Putamen (tissue), 1 donor: ENCODE results near the gene MAD1L1.

Source experiments
- DNase-seq: peaks from one replicate; pipeline ENCODE4 v3.0.0-alpha.2; 2016; ENCODE audit warnings: low spot score

MAD1L1 gene

GRCh38 chr7:1914321-1914720 lies 318.4 kb downstream of the MAD1L1 start:
- no peak for DNase-seq

GRCh38 chr7:1913466-1914282 lies 319.1 kb downstream of the MAD1L1 start:
- no peak for DNase-seq

DNA sequence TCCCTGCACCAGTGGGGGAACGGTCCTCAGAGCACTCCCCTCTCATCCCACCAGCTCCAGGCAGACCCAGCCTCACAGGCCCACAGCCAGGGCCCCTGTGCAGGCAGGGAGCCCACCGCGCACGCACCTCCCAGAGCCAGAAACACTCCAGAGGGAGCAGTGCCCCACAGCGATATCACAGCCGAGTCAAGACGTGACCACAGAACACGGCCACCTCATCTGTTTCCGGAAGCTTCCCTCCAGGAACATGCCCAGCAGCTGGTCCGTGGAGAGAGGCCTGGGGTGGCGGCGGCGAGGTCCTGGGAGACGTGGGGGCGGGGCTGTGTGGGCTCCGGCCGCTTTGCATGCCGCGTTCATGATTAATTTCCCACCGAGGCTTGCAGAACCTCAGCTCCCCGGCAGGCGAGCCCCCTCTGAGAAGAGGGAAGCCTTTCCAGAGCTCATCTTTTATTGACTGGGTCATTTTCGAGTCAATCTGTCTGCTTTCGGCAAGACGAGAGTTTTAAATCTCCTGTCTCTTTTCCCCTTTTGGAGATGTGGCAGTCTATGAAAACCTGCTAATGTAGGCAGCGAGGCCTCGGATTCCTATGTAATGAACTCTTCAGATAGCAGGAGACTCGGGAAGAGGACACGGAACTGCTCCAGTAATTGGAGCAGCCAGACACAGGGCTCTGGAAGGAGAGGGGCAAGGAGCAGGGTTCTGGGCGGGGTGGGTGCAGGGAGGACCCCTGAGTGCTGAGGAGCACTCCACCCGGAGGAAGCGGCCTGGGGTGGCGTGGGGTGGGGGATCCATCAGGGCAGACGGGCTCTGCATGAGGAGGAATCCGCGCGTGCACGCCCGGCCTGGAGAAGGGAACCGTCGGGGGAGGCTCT lies 319.9 kb downstream of the MAD1L1 start:
- DNase-seq: no peak

DNA sequence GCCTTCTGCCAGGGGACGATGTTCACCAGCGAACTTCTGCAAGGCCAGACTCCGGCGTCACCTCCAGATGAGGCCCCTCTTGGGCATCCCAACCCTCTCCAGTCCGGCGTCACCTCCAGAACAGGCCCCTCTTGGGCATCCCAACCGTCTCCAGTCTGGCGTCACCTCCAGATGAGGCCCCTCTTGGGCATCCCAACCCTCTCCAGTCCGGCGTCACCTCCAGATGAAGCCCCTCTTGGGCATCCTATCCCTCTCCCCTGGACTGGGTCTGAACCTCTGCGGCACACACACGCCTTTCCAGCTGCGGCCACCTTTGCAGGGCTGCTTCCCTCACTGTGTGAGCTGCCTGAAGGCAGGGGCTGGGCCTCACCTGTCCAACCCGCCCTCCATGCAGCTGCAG lies 321.2 kb downstream of the MAD1L1 start:
- no peak for DNase-seq

DNA sequence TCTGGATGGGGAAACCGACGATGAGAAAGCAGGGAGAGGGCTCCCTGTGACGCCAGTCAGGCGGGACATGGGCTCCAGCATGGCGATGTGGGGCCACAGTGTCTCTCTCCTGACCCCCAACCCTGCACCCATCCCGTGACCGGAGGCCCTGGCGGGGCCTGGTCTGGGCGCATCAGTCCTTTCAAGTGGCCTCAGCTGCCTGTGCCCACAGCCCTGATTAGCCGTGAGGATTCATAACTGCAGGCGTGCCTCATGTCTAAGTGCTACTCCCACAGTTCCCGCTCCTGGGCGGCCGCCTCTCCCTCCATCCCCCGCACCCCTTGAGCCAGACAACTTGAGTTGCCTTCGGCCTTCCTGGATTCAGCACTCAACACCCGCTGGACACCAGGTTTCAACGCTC lies 321.9 kb downstream of the MAD1L1 start:
- DNase-seq: no peak

GRCh38 chr7:1910081-1910685 lies 322.6 kb downstream of the MAD1L1 start:
- DNase-seq: no peak

DNA sequence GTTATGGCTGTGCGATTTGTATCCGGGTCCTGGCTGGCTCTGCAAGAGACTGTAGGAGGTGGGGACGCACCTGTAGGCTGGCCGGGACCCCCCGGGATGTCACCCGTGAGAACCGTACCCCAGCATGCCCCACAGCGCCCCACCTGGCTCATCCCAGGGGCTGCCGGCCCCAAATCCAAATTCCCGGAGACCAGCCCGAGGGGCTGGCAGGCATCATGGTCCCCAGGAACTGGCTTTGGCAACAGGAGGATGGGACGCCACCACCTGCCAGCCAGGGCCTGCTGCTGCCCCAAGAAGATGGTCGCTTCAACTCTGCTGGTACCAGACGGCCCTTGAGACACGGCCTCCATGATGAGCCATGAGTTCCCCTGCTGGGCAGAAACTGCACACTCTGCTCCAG lies 323.3 kb downstream of the MAD1L1 start:
- no peak for DNase-seq

DNA sequence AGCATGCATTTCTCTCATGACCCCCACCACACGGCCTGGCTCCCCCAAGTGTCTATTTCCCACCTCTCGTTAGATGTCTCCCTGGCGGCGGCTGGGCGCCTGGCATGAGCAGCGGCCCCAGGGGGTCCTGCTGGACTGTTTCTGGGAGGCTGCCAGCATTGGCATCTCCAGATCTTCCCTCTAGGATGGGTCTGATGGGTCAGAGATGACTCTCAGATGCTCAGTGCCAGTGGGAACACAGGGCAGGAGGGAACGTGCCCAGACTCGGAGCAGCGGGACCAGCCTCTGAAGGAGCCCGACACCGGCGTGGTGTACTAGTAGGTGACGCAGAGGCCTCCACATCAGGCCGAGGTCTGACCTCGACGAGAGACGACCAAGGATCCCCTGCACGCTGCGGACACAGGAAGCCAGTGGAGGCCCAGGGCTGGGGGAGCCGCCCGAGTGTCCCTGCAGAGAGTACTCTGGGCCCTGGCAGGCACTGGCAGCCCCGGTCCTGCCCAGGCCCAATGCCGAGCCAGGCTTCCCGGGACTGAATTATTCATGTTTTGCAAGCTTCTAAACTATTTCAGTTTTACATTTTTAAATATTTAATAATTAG lies 323.8 kb downstream of the MAD1L1 start:
- DNase-seq: no peak

DNA sequence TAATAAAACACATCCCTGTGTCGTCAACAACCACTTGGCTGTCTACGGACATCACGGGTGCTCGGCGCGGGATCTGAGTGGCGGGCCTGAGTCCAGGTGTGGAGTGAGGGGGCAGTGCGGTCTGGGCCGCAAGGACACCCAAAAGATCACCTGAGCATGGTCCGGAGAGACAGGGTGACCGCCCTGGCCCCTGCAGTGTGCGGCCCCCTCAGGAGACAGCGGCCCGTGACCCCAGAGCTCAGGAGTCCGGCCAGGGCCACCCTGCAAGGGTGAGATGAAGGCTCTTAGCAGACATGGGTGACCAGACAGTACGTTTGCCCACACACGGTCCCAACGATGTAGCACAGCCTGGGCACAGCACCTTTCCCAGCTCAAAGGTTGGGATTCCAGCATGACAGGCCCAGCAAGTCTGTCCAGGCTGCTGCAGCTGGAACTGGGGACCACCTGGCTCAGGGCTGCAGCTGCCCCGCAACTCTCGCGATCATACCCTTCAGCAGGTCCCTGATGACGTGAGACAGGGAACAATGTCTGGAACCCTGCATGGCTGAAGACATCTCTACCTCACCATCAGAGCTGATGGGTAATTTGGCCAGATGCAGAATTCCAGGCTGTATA lies 324.9 kb downstream of the MAD1L1 start:
- no peak for DNase-seq

DNA sequence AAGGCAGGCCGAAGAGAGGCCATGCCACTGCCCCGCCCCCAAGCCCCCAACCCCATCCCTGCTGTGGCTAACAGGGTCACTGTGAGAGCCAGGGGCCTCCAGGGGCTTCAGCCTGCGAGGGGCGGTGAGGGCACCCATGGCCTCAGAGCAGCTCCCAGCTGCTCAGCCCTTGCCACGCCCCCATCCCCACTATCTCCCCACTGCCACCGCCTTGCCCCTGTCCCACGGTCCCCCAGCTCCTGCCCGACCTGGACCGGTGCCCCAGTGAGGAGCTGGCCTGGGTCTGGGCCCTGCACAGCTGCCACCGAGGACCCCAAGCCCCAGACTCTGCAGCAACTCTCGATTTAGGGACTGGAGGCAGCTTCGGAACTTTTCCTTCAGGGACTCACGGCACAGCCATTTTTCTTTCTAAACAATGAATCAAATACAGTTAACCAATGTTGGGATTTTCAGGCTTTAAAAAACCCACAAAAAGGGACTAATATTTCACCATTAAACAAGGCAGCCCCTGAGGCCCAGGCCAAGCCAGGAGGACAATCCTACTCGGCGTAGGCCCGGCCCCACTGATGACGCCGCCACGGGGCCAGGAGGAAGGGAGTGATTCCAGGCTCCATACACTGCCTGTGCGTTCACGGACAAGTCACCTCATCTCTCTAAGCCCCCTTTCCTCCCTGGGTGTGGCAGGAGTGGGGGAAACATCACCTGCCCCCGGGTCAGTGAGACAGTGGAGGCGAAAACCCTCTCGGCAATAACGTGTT lies 325.6 kb downstream of the MAD1L1 start:
- no peak for DNase-seq

GRCh38 chr7:1906087-1906830 lies 326.5 kb downstream of the MAD1L1 start:
- DNase-seq: no peak

DNA sequence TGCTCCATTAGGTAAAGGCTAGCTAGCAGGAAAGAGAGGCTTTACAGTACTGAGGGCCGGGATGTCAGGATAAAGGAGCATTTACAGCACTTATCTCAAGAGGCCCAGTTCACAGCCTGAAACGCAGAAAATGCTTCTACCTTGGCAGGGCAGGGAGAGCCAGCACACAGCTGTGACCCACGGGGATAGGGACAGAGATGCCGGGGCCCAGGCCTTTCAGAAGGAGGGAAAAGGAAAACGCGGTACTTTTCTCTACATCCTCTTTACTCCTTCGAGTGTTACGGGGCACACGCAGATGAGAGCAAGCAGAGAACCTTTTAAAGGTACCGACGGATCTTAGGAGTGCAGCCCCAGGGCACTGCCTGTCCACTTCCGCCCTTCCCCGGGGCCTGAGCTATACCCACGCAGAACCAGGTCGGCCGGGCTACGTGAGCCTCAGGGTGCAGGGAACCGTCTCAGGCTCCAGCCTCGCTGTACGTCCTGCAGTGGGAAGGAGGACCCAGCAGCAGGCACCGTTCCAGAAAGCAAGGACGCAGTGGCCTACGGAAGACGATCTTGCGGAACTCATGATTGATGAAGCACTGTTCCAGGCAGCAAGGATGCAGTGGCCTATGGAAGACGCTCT lies 330.4 kb downstream of the MAD1L1 start:
- no peak for DNase-seq

- DNase-seq: no peak
Measured at GRCh38 chr7:1901431-1902210, 331.1 kb downstream of the MAD1L1 start.

- DNase-seq: no peak
Measured at GRCh38 chr7:1900847-1901246, 331.9 kb downstream of the MAD1L1 start.

DNA sequence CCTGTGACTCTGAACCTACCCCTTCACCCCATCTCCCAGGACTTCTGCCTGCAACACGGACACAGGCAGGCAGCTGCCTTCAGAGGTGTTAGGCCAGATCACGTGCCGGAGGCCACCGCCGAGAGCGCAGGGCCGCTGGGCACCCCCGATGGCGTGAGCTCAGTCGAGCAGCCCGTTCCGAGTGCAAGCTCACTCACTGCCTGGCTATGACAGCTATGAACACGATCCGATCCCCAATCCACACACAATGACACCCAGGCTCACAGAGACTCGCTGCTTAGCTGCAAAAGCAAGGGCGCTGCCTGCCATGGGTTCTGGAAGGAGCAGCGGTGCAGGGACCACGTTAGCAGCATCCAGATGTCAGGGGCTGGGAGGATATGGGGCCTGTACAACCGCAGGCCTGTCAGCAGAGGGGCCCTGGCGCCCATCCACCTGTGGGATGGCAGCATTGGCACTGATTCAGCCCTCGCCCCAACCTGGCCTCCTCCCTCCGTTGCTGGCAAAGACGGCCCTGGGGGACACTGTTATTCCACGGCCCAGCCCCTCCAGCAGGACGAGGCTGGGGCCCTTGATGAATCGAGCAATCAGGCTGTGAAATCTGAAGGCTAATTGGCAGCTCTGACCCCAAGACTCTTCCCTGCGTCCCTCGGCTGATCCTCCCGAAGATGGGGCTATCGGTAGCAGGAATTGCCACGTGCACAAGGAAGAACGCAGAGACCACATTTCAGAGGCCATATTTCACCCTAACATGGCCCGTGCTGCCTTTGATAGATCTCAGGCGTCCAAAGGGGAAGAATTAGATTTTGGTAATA lies 332.6 kb downstream of the MAD1L1 start:
- no peak for DNase-seq

- DNase-seq: peak; percentile 40
Measured at GRCh38 chr7:1899196-1899595, 333.5 kb downstream of the MAD1L1 start.

GRCh38 chr7:1898628-1899185 lies 334.0 kb downstream of the MAD1L1 start:
- DNase-seq: no peak
